Skeletal muscle tissue (tissue), 2 donors: Measurements from ENCODE around the gene ACOX3. TPM values are rescaled to one million over a fixed set of nuclear protein-coding genes. Genes with fewer than 3 reads are reported as not detected.

ENCODE experiments used
- small RNA-seq: library from RNA; depleted of rRNA; stranded (forward); fragments of <200 nt; gene quantifications from one replicate; pipeline ENCODE3, GENCODE V24; 2014
- total RNA-seq: library from RNA; depleted of rRNA; stranded (reverse); fragments of >200 nt; gene quantifications from one replicate; pipeline ENCODE4 v1.2.3, GENCODE V29; 2014

The ACOX3 gene
- total RNA-seq, 1 donor from 2014 or later: 21.9 TPM

Small RNA genes lying within 50 kb of the gene (small RNA-seq; reads per million reads assigned to genes)
- gene RNA5SP152: not detected

Other genes with a start within 250 kb of the ACOX3 start
- 13.0 TPM for gene SH3TC1, start 241.4 kb downstream of the ACOX3 start, total RNA-seq
- 20.9 TPM for gene HTRA3, start 171.0 kb downstream of the ACOX3 start, total RNA-seq
- 11.0 TPM for gene TRMT44, start 54 bp upstream of the ACOX3 start, total RNA-seq
- 0.52 TPM for gene GPR78, start 139.7 kb upstream of the ACOX3 start, total RNA-seq
- 11.5 TPM for gene CPZ, start 152.0 kb upstream of the ACOX3 start, total RNA-seq